NCI-H345 (cell line): ENCODE data around the gene CHMP5.

ENCODE experiments used
- DNase-seq: peaks from one replicate; lab custom pipeline; 2025; lab: John Stamatoyannopoulos, UW

Gene CHMP5

GRCh38 chr9:33244137-33244784 is 20.6 kb upstream of the CHMP5 start:
- no peak for DNase-seq

- no peak for DNase-seq
Observed at GRCh38 chr9:33245341-33245740, 19.5 kb upstream of the CHMP5 start.

GRCh38 chr9:33246269-33246860 is 18.5 kb upstream of the CHMP5 start:
- no peak for DNase-seq

DNA sequence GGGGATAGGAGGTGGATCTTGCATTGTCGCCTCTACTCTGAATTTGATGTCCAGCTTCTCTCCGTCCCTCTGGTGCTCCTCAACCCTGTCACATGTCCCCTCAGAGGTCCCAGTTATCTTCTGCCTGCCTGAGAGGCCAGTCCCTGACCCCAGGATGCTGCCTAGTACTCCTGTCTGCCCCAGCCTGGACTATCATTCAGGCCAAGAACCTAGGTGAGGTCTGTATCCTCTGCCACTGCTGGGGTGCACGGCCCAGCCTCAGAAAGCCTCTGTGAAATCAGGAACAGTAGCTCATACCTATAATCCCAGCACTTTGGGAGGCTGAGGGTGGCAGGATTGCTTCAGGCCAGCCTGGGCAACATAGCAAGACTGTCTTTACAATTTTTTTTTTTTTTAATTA is 16.2 kb upstream of the CHMP5 start:
- DNase-seq: no peak

DNA sequence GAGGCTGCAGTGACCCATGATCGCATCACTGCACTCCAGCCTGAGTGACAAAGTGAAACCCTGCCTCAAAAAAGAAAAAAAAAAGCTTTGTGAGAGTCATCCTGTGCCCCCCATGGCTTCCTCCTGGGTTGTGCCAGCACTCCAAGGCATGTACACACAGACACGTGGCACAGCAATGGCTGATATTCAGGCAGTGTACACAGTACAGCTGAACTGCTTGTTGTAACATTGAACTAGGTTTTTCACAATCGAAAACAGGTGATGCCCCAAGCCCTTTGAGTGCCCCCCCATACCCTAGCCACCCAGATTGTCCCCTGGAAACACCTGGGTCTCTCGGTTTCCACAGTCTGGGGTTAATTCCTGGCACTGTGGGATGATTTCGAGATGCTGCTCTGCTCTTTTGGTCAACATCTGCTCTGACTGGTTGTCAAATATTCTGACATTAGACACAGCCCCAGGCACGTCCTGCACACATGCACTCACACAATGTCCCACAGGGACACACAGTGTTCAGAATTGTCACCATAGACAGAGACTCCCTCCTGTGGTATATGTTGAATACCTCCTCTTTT is 15.7 kb upstream of the CHMP5 start:
- DNase-seq: no peak

GRCh38 chr9:33249983-33250382 is 14.9 kb upstream of the CHMP5 start:
- no peak for DNase-seq

GRCh38 chr9:33250458-33250995 is 14.3 kb upstream of the CHMP5 start:
- DNase-seq: no peak

GRCh38 chr9:33254211-33254610 is 10.6 kb upstream of the CHMP5 start:
- DNase-seq: no peak

GRCh38 chr9:33255014-33255413 is 9.8 kb upstream of the CHMP5 start:
- DNase-seq: no peak

DNA sequence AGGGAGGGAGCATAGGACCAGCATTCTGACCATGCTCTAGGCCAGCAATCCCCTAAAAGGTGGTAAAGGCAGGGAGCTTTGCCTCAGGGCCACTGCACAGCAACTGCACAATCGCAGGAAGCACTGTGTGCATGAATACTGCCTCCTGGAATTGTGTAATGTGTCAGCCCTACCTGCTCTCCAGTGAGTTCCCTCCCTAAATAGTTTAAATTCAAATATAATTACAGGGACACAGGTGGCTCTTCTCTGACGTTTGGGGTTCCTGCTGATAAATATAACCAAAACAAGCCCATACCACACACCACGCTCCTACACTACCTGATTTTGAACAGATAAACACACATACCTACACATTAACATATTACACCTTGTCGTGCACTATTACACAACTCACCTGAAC is 9.4 kb upstream of the CHMP5 start:
- DNase-seq: no peak

DNA sequence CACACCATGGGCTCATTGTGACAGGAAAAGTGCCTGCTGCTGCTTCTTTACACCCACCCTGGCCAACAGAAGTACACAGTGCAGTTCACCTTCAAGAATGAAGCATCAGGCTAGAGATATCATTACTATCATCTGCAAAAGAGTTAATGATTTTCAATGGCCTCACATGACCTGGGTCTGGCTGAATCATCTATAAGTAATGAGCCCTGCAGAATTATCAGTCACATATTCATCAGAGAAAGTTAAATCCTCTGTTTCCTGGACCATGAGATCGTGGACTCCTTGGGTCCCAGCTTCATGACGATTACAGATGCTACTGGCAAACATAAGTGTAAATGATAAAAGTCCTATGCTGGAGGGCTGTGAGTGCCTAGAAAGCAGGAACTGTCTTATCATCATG is 8.6 kb upstream of the CHMP5 start:
- no peak for DNase-seq

GRCh38 chr9:33257276-33257675 is 7.6 kb upstream of the CHMP5 start:
- DNase-seq: no peak

DNA sequence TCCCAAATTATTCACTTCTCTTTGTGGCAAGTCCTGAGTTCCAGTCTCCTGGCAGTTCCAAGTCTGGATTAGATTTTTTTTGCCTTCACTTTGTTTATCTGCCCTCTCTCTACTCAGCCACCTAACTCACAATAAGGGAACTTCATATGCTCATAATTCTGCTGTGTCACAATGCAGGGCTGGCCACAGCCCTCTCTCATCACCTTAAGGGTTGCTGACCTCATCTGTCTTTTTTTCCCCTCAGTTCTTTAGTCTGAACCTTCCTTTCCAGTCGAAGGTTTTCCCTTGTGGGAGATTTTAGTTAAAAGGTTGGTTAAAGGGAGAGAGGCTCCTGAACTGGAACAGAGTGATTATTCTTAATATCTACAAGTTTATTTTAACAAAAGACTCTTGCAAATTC is 4.5 kb upstream of the CHMP5 start:
- no peak for DNase-seq

- peak; percentile 20 for DNase-seq
Observed at GRCh38 chr9:33263131-33264002, 1.5 kb upstream of the CHMP5 start.

DNA sequence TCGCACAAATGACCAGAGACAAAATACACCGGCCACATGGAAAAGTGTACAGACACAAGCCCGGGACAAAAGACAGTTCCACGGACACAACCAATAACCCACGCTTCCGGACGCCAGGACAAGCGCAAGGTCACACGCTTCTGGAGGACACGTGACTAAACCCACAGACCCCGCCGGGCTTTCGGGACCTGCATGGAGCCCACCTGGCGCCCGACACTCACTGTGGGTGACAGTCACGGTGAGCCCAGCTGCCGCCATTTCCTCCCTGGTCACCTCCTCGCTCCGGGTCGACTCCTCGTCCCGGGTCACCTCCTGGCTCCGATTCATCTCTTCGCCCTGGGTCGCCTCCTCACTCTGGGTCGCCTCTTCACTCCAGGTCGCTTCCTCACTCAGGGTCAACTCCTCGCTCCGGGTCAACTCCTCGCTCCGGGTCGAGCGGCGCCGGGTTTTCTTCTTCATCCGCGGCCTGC is 811 bp upstream of the CHMP5 start:
- DNase-seq: peak; percentile 30

GRCh38 chr9:33265211-33265865 is 489 bp downstream of the CHMP5 start:
- no peak for DNase-seq

GRCh38 chr9:33267151-33267767 is 2.4 kb downstream of the CHMP5 start:
- no peak for DNase-seq

- DNase-seq: no peak
Observed at GRCh38 chr9:33270146-33270545, 5.3 kb downstream of the CHMP5 start.

GRCh38 chr9:33272061-33272460 is 7.2 kb downstream of the CHMP5 start:
- DNase-seq: no peak

GRCh38 chr9:33273266-33273971 is 8.6 kb downstream of the CHMP5 start:
- DNase-seq: no peak

GRCh38 chr9:33273972-33274328 is 9.1 kb downstream of the CHMP5 start:
- DNase-seq: no peak
